ENCODE results near the gene CCDC40. TPM values are rescaled to one million over a fixed set of nuclear protein-coding genes. Genes with fewer than 3 reads are reported as not detected.

The CCDC40 gene
- total RNA-seq, 1 experiment from 2014 or later, result 9.9 TPM

DNA sequence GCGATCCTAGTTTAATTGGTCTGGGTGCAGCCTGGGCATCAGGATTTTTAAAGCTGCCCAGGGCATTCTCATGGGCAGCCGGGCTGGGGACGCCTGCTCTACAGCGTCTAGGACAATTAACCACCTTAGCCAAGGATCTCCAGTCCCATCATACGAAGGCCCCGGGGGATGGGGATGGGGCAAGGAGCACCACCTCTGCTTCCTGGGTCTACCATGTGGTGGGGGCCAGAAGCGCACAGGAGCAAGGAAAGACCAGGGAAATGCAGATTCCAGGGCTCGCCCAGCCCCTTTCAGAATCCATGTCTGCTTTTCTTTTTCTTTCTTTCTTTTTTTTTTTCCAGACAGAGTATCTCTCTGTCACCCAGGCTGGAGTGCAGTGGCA is 30.1 kb upstream of the CCDC40 start:
- Mint-ChIP-seq H3K36me3 (ENCODE audit: insufficient read depth, unreplicated experiment) (peaks cover 16% of the 10 kb centered on the region), H3K9me3 (ENCODE audit: low read depth, unreplicated experiment) (no peaks in the 10 kb centered on the region), H3K27ac (ENCODE audit: unreplicated experiment) (peak overlapping the region; percentile 5), H3K27me3 (ENCODE audit: unreplicated experiment) (no peaks in the 10 kb centered on the region), H3K4me3 (ENCODE audit: low read depth, unreplicated experiment) (peak overlapping the region; percentile 3), H3K4me1 (ENCODE audit: low read depth, unreplicated experiment) (peaks cover 20% of the 10 kb centered on the region)
- TF ChIP-seq, protein P1, sequence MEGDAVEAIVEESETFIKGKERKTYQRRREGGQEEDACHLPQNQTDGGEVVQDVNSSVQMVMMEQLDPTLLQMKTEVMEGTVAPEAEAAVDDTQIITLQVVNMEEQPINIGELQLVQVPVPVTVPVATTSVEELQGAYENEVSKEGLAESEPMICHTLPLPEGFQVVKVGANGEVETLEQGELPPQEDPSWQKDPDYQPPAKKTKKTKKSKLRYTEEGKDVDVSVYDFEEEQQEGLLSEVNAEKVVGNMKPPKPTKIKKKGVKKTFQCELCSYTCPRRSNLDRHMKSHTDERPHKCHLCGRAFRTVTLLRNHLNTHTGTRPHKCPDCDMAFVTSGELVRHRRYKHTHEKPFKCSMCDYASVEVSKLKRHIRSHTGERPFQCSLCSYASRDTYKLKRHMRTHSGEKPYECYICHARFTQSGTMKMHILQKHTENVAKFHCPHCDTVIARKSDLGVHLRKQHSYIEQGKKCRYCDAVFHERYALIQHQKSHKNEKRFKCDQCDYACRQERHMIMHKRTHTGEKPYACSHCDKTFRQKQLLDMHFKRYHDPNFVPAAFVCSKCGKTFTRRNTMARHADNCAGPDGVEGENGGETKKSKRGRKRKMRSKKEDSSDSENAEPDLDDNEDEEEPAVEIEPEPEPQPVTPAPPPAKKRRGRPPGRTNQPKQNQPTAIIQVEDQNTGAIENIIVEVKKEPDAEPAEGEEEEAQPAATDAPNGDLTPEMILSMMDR (IDR thresholded peaks at IDR 0.05; ENCODE audit: unreplicated experiment), result no peak
- CTCF ChIA-PET, result interaction anchor here (1.2 kb wide), 1 partner anchor 13 kb away, joined by 3 read pairs; no protein-coding TSS in a partner anchor
- DNase-seq, result no peak
- no TSS peak for BruUV-seq (replicated peaks)
- intact Hi-C loops (cut with micrococcal nuclease; ENCODE audit: unreplicated experiment), result loop anchor here (5.0 kb wide), 1 partner anchor 246 kb away; no protein-coding TSS in a partner anchor

DNA sequence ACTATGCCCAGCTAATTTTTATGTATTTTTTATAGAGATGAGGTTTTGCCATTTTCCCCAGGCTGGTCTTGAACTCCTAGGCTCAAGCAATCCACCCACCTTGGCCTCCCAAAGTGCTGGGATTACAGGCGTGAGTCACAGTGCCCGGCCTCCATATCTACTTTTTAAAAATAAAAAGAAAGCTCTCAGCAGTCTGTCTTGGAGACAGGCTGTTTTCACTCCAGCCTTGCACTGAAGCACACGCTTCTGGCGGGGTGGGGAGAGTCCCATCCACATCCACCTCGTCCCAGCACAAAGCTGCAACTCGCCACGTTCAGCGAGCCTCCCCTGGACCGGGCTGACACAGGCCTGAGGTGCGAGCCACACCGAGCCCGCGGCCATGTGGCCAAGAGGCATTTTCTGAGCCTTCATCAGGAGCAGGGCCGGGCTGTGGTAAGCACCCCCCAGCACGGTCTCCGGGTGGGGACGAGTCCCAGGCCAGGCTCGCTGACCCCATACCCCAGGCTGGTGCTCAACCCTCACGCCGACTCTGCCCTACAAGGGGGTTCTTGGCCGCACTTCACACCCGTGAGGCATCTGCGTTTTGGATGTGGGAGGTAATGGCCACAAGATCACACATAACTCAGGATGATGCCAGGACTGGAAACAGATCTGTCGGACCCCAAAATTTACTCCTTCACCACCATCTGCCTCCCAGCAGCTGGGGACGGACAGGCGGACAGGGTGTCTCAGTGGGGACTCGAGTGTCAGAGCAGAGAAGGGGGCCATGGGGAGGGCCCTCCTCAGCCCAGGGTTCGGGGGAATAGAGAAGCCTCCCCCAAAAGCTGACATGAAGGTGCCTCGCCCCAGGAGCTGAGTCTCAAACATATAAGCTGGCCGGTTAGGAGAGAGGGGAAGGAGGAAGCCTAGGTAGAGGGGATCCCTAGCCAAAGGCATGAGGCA is 29.4 kb upstream of the CCDC40 start:
- no peak for DNase-seq
- no peak overlapping the region for H3K27ac Mint-ChIP-seq (ENCODE audit: unreplicated experiment)
- no peaks in the 10 kb centered on the region for H3K27me3 Mint-ChIP-seq (ENCODE audit: unreplicated experiment)
- H3K9me3 Mint-ChIP-seq (ENCODE audit: low read depth, unreplicated experiment), result no peaks in the 10 kb centered on the region
- no peak overlapping the region for H3K4me3 Mint-ChIP-seq (ENCODE audit: low read depth, unreplicated experiment)
- intact Hi-C loops (cut with micrococcal nuclease; ENCODE audit: unreplicated experiment), result loop anchor here (5.0 kb wide), 1 partner anchor 245 kb away; no protein-coding TSS in a partner anchor
- peaks cover 16% of the 10 kb centered on the region for H3K36me3 Mint-ChIP-seq (ENCODE audit: insufficient read depth, unreplicated experiment)
- TF ChIP-seq, protein P1 (IDR thresholded peaks at IDR 0.05; ENCODE audit: unreplicated experiment), result no peak
- no TSS peak for BruUV-seq (replicated peaks)
- CTCF ChIA-PET, result interaction anchor here (0.6 to 2.9 kb wide), 5 partner anchors 13 to 164 kb away, joined by 3 to 11 read pairs (median 9); no protein-coding TSS in a partner anchor
- H3K4me1 Mint-ChIP-seq (ENCODE audit: low read depth, unreplicated experiment), result peaks cover 19% of the 10 kb centered on the region

DNA sequence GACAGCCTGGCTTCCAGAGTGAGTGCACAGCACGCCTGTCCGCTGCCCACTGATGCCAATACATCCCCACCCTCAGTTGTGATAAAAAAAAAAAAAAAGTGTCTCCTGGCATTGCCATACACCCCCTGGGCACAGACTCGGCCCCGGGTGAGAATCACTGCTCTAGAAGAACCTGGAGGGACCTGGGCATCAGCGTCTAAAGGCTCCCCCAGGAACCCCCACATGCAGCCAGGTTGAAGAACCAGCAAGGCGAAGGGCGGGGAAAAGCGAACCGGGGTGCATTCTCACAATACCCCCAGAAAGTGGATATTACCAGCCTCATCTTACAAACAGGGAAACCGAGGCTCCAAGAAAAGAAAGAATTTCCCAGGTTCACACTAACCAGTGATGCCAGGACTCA is 28.5 kb upstream of the CCDC40 start:
- H3K9me3 Mint-ChIP-seq (ENCODE audit: low read depth, unreplicated experiment), result no peaks in the 10 kb centered on the region
- peaks cover 11% of the 10 kb centered on the region for H3K4me1 Mint-ChIP-seq (ENCODE audit: low read depth, unreplicated experiment)
- no peak overlapping the region for H3K4me3 Mint-ChIP-seq (ENCODE audit: low read depth, unreplicated experiment)
- no peaks in the 10 kb centered on the region for H3K27me3 Mint-ChIP-seq (ENCODE audit: unreplicated experiment)
- CTCF ChIA-PET, result interaction anchor here (0.6 to 2.9 kb wide), 16 partner anchors 10 to 814 kb away, joined by 3 to 11 read pairs (median 4); partner anchors contain the start of gene GAA
- intact Hi-C loops (cut with micrococcal nuclease; ENCODE audit: unreplicated experiment), result loop anchor here (5.0 kb wide), 1 partner anchor 244 kb away; no protein-coding TSS in a partner anchor
- H3K27ac Mint-ChIP-seq (ENCODE audit: unreplicated experiment), result no peak overlapping the region
- no peak for DNase-seq
- BruUV-seq (replicated peaks), result no TSS peak
- TF ChIP-seq, protein P1 (IDR thresholded peaks at IDR 0.05; ENCODE audit: unreplicated experiment), result no peak
- peaks cover 16% of the 10 kb centered on the region for H3K36me3 Mint-ChIP-seq (ENCODE audit: insufficient read depth, unreplicated experiment)

DNA sequence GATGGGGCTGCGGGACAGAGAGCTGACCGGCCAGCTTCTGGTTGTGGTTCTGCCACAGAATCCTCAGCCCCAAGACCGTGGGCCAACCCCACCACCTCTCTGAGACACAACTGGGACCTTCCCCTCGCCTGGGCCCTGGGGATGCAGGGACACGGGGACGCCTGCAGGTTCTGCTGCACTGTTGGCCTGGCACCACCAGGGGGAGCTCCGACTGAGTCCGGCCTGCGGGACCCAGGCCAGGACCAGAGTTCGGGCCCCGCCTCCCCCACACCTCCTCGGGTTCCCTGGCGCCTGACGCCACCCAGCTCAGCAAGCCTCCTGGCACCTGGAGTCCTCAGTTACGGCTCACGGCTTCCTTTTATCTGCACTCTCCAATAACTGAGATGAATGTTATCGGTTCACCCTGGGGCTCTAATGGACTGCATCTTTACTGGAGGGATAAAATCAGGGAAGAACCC is 28.0 kb upstream of the CCDC40 start:
- H3K4me3 Mint-ChIP-seq (ENCODE audit: low read depth, unreplicated experiment), result no peak overlapping the region
- H3K27ac Mint-ChIP-seq (ENCODE audit: unreplicated experiment), result peak overlapping the region; percentile 52
- DNase-seq, result peak; percentile 91
- CTCF ChIA-PET, result interaction anchor here (0.6 to 2.9 kb wide), 17 partner anchors 10 to 813 kb away, joined by 3 to 11 read pairs (median 5); partner anchors contain the start of gene GAA
- TF ChIP-seq, protein P1 (IDR thresholded peaks at IDR 0.05; ENCODE audit: unreplicated experiment), result peak; percentile 96
- BruUV-seq (replicated peaks), result no TSS peak
- intact Hi-C loops (cut with micrococcal nuclease; ENCODE audit: unreplicated experiment), result loop anchor here (5.0 kb wide), 1 partner anchor 244 kb away; no protein-coding TSS in a partner anchor
- peaks cover 9% of the 10 kb centered on the region for H3K4me1 Mint-ChIP-seq (ENCODE audit: low read depth, unreplicated experiment)
- H3K9me3 Mint-ChIP-seq (ENCODE audit: low read depth, unreplicated experiment), result no peaks in the 10 kb centered on the region
- peaks cover 16% of the 10 kb centered on the region for H3K36me3 Mint-ChIP-seq (ENCODE audit: insufficient read depth, unreplicated experiment)
- no peaks in the 10 kb centered on the region for H3K27me3 Mint-ChIP-seq (ENCODE audit: unreplicated experiment)

All from Calu3 (cell line).